IPS-NIHi7 (cell line): ENCODE measurements around the gene EFNA3.

Source experiments
- DNase-seq: peaks from one replicate; pipeline ENCODE4 v3.0.0; 2012; ENCODE audit warnings: mixed read lengths; ENCODE audit errors: extremely low spot score

The EFNA3 gene

DNA sequence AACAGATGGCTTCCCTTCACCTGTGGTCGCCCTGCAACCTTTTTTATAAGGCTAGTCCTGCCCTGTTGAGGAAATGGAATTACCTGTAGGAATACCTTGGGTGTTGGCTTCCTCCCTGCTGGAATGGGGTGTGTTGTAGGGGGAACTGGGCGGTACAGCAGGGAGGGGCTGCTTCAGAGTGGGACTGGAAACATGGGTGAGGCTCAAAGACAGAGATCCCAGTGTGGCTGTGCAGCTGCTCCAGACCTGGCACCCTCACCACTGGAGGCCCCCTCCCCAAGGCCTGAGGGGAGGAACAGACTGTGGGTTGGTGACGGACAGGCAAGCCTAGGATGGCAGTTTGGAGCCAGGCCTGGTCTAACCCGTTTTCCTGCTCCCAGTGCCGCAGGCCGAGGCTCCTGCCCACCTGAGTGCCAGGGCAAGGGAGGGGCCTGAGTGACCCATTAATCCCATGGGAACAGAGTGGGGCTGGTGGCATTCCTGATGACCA, 4.5 kb downstream of the EFNA3 start:
- no peak for DNase-seq

DNA sequence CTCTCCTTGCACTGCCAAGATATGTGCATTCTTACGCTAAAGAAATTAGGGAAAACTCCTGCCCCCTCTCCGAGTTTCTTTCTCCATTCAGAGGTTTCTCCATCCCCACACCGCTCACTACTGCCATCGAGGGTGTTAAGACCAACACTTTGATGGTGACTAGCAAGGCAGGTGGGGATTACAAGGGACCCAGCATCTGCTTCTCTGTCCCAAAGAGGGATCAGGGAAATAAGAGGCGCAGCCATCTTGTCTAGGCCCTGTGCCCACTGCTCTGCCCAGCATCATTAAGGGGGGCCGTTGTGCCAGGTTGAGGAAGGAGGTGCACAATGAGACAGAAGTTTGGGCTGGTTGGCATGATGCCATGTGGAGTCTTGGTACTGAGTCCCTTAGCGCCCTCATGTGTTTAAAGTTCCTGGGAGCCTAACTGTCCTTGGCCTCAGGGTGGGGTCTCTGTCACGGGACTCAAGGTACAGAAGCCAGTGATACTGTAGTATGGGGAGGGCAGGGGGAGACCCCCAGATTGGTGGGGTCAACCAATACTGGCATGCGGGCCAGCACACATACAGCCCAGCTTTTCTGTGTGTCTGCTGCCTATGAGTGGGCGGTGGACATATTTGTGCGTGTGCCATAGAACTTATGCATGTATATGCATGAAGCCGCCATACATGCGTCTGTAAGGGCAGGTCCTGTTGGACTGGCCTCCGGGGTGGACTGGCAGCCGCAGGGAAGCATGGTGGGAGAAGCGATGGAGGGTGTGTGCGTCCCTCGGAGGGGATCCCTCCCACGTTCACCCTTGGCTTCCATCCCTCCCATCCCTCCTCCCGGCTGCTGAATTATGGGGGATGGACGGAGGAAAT, 5.5 kb downstream of the EFNA3 start:
- DNase-seq: no peak

DNA sequence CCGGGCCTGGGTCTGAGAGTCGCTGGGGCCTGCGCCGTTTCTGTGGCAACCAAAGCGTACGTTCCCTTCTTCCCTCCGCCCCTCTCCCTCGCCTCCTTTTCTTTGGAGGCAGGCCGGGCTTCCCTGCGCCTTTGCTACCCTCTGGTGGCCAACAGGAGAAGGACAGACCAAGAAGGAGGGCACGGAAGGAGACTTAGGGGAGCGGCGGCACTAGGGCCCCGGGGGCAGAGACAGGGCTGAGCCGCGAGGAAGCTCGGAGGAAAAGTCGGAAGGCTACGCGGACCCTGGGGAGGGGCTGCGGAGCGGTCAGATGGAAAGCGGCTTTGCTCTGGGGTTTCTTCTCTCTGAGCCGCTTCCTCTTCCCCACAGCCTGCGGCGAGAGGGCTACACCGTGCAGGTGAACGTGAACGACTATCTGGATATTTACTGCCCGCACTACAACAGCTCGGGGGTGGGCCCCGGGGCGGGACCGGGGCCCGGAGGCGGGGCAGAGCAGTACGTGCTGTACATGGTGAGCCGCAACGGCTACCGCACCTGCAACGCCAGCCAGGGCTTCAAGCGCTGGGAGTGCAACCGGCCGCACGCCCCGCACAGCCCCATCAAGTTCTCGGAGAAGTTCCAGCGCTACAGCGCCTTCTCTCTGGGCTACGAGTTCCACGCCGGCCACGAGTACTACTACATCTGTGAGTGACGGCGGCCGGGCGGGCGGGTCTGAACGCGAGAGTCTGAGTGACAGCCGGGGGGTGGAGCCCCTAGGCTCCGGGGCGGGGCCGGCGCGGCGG, 6.3 kb downstream of the EFNA3 start:
- DNase-seq: peak; percentile 93

DNA sequence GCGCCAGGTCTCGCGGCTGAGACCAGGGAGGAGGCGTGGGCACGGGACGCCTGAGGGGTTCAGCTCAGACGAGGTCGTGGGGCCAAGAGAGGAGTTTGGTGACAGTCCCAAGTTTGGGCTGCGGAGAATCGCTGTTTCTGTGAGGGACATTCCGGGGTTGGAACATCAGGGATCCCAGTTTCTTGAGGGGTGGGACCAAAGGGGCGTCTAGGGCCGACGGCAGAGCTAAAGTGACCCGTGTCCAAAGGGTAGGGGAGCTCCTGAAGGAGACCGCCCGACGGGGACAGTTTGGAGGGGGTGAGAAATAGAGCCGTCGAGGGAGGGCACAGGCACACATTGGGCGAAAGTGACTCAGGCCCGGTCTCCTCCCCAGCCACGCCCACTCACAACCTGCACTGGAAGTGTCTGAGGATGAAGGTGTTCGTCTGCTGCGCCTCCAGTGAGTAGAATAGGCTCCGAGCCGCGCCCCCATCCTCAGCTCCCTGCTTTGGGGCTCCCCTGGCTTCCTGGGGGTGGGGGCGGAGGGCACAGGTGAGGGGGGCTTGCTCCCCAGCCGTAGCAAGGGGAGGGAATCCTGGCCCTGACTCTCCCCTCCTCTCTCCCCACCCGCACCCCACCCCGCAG, 7.0 kb downstream of the EFNA3 start:
- no peak for DNase-seq

DNA sequence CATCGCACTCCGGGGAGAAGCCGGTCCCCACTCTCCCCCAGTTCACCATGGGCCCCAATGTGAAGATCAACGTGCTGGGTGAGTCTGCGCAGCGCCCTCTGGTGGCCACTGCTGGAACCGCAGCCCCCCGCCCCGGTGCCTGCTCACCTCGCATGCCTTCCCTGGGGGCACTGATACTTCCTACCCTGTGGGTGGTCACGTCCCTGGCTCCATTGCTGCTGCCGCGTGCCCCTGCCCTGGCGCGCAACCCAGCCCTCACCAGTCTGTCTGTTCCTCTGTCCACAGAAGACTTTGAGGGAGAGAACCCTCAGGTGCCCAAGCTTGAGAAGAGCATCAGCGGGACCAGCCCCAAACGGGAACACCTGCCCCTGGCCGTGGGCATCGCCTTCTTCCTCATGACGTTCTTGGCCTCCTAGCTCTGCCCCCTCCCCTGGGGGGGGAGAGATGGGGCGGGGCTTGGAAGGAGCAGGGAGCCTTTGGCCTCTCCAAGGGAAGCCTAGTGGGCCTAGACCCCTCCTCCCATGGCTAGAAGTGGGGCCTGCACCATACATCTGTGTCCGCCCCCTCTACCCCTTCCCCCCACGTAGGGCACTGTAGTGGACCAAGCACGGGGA, 7.6 kb downstream of the EFNA3 start:
- peak; percentile 80 for DNase-seq

DNA sequence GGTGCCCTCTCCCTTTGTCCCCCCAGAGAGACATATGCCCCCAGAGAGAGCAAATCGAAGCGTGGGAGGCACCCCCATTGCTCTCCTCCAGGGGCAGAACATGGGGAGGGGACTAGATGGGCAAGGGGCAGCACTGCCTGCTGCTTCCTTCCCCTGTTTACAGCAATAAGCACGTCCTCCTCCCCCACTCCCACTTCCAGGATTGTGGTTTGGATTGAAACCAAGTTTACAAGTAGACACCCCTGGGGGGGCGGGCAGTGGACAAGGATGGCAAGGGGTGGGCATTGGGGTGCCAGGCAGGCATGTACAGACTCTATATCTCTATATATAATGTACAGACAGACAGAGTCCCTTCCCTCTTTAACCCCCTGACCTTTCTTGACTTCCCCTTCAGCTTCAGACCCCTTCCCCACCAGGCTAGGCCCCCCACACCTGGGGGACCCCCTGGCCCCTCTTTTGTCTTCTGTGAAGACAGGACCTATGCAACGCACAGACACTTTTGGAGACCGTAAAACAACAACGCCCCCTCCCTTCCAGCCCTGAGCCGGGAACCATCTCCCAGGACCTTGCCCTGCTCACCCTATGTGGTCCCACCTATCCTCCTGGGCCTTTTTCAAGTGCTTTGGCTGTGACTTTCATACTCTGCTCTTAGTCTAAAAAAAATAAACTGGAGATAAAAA, 8.4 kb downstream of the EFNA3 start:
- DNase-seq: no peak

DNA sequence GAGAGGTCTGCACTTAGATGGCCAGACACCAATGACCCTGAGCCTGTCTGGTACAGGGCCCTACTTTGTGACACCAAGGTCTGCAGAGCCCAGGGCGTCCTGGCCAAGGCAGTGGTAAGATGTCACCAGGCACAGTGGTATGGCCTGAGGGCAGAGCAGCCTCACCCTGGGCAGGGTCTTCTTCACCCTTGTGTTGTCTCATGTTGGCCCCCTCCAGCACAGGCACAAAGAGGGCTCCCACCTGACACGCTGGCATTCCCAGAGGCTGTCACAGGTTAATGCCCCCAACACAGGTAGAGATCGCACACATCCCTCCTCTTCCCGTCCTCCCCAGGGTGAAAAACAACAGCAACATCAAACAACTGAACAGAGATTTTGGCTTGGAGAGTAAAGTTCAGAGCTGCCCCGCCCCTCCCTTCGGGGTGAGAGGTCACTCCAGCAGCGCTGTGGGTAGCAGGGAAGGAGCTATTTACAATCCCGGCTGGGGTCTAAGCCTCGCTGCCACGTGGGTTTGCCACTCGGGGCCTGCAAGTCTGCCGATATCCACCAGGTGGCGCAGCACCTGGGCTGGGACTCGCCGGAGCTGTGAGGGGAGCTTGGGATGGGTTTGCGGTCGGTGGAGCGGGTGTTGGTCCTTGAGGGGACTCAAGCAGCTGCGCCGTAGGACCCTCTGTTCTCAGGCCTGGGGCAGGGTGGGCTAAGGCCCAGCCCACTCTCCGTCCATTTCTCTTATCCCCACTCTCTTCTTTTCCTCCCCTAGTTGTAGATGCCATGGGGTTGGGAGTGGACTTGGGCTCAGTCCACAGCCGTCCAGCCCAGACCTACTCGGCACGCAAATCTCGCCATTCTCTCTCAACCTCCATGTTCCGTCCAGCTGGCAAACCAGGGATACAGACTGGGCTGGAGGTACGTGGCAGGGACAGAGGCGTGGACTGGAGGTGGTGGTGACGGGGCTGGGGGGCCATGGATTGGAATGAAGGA, 12.7 kb downstream of the EFNA3 start:
- peak; percentile 84 for DNase-seq

DNA sequence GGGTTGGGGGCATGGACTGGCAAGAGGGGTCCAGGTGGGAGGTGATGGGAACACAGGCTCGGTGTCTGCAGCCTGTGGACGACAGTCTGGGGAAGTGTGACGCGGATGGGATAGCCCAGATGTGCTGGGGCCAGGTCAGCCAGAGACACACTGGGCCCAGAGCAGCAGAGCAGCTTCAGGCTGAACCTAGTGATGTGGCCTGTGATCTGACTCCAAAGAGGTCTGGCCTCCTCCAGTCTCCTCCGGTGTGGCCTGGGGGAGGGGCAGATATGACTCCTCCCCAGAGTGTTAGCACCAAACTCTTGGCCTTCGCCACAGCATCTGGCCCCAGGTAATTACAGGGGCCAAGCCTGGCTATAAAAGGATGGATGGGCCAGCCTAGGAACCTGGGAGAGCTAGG, 13.5 kb downstream of the EFNA3 start:
- no peak for DNase-seq

DNA sequence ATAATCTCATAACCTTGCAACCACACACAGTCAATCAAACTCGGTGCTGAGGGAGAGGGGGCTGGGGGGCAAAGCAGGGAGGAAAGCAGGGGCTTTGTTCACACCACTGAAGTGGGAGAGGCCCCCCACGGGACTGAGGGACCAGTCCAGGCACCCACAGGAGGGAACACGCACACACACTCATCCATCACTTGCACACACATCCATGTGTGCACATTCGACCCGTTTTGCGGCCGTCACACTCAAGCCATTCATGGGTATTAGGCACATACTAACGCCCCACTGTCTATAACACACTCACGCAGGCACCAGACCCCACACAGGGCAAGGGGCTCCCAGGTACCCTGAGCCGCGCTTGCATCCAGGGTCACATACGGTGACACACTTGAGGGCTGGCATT, 14.0 kb downstream of the EFNA3 start:
- no peak for DNase-seq

DNA sequence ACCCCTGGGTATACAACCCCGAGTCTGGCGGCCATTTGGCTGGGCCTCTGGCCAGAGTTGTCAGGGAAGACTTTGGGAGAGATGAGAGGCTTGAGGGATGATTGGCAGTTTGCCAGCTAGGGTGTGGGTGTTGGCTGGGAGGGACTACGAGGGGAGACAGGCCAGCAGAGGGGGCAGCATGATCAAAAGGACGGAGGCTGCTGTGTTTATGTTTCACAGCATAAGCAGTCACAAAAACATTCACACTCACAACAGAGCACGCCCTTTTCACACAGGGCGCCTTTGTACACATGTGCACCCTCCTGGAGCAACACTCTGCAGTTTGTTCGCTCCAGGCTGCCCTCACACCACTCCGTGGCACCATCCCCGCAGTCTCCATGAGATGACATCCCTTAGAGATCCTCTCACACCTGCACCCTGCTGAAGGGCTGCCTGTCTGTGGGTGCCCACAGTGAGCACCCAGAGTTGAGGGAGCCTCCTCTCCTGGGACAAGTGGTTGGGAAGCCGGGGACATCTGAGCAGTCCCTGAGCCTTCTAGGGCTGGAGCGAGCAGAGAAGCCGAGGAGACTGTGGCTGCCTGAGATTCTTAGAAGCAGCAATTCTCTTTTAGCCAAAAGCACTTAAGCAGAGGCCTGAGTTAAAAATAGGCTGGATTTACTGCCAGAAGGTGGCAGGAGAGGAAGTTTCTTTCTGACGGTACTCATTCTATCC, 15.4 kb downstream of the EFNA3 start:
- DNase-seq: peak; percentile 56

DNA sequence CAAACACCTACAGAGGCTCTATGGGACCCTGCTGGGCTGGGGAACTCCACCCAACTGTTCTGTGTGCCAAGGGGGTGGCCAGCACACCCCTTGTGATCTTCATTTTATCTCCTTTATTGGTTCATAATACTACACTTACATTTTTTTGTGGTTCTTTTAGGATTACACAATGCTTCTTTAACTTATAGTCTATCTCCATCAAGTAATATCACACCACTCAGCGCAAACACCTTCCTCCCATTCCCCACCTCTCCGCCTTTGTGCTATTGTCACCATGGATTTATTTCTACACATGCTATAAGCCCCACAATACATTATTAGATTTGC, 15.9 kb downstream of the EFNA3 start:
- DNase-seq: no peak

DNA sequence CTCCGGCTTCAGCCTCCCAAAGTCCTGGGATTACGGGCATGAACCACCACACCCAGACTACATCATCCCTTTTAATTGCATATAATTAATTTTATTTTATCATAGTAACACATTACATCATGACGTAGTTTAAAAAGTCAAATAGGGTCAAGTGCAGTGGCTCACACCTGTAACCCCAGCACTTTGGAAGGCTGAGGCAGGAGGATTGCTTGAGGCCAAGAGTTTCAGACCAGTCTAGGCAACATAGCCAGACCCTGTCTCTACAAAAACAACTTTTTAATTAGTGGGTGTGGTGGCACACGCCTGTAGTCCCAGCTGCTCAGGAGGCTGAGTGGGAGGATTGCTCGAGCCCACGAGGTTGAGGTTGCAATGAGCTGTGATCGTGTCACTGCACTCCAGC, 20.7 kb downstream of the EFNA3 start:
- DNase-seq: no peak

DNA sequence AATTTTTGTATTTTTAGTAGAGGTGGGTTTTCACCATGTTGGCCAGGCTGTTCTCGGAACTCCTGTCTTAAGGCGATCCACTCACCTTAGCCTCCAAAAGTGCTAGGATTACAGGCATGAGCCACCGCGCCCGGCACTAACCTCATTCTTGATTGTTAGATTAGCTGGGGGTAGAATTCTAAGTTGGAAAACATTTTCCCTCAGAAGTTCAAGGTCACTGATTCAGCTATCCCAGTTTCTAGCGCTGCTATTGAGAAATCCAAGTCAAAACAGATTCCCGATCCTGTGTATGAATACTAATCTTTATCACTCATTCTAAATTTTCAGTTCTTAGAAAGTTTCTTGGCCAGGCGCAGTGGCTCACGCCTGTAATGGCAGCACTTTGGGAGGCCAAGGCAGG, 24.7 kb downstream of the EFNA3 start:
- no peak for DNase-seq

DNA sequence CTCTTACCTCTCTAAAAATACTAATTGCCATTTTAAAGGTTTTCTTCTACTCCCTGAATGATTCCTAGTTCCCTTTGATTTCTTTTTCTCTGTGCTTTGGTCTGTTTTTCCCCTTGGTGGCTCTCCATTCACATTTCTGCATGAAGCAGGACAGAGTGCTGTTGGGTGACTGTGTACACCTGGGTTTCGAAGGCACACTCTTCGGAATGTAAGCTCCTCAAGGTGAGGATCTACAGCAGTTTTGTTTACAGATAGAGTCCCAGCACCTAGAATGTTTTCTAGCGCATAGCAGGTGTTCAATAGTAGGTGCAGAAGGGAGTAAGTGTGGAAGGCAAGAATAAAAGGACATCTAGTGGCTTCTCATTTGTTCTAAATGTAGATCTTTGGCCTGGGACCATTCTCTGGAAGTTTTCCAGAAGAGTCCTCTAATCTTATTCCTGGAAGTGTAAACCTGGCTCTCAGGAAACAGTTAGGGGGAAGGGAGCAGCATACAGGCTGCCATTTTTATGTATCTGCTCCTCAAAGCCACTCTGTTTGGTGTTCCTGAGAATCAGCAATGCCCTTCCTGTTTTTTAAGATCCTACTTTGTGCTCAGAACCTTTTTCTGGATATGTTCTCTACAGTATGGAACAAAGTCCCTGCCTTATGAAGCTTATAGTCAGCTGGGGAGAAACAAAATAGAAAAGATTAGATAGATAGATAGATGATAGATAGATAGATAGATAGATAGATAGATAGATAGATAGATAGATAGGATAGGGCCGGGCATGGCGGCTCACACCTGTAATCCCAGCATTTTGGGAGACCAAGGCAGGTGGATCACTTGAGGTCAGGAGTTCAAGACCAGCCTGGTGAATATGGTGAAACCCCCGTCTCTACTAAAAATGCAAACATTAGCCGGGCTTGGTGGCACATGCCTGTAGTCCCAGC, 26.2 kb downstream of the EFNA3 start:
- DNase-seq: no peak

DNA sequence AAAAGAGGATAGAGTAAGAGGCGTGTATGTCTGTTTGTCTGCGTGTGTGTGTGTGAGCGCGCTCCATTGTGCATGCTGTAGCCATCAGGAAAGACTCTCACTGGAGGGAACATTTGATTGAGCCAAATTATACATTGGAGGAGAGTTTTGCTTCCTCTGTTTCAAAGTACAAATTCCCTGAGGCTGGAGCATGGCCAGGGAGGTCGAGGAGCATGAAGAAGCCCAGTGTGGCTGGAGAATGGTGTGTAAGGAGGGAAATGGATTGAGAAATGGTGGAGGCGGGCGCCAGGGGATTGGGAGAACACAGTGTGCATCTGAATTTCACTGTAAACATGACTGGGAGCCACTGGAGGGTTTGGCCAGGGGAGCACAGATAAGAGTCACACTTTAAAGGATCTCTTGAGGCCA, 27.0 kb downstream of the EFNA3 start:
- DNase-seq: no peak

DNA sequence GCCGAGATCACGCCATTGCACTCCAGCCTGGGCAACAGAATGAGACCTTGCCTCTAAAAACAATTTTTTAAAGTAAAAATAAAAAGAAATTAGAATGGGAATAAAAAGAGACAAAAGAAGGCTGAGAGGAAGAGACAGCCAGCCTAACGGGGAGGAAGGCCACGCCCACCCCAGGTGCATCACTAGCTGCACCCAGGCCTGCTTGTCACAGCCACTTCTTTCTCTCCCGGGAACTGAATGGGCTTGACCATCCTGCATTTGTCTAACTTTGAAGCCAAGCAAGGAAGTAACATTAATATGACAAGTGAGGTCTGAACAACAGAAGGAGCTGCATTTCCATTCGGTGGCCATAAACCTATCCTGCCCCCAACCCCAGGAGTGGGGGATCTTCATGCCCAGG, 28.2 kb downstream of the EFNA3 start:
- DNase-seq: no peak

DNA sequence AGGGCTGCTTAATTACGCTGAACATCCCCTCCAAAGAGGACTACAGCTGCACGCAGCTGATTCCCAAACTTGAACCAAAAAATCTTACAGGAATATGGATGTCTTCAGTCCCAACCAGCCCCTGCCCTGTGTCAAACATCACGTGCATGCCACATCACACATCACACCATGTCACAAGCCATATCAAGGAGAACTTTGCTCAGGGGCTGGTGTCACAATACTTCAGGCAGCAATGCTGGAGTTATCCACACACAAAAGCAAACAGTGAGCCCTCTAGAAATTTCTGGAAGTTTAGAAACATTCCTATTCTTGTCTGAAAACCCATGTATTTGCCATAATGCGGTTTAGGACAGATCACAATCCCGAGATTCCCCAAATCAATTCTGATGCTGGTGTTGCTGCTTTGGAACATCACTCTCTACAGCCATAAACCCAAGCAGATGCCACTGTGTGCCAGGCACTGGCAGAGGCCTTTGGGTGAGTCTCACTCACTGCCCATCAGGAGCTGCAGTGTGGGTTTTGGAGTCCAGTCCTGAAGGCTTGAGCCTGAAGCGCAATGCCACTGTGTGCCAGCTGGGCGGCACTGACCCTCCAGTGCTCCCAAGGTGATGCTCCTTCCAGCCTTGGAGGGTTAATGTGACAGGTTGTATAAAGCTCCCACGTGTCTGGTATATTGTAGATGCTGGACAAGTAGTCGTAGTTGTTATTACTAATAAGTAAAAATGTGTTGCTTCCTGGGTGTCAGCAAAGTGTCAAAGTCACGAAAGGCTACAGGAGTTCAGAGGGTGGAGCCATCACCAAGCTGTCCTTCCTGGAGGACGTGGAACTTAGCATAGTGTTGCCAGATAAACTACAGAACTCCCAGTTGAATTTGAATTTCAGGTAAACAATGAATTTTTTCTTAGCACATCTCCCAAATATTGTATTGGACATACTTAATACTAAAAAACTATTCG, 28.9 kb downstream of the EFNA3 start:
- DNase-seq: no peak

DNA sequence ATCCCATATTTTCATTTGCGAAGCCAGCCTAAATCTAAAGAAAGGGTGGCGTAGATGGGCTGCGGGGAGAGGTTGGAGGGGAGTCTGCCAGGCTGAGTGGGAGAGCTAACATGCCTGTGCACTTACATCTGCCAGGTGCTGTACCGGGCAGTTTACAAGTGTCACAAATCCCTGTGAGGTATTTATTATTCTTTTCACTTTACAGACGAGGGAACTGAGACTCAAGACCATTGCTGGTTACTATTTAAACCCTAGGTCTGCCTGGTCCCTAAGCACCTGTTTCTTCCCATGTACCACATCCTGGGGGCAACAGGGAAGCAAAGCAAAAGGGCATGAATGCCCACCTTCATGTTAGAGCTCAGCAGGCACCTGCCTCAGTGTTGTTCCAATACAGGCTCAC, 29.7 kb downstream of the EFNA3 start:
- no peak for DNase-seq
